Lower leg skin (tissue), 4 donors: ENCODE measurements around the gene TRAF4. TPM values are rescaled to one million over a fixed set of nuclear protein-coding genes. Genes with fewer than 3 reads are reported as not detected.

Experiments
- DNase-seq, 2 donors: peaks; one replicate each; pipeline ENCODE4 v3.0.0-alpha.2; 2019; ENCODE audit warnings: low spot score in 2 of 2
- H3K4me3 ChIP-seq: fragments of 200-600 bp; sonication (generic); 2 replicates; pipeline ENCODE4 v1.5.1; 2017; ENCODE audit warnings: mild to moderate bottlenecking, low read depth; ENCODE audit not compliant: poor library complexity, severe bottlenecking
- CTCF ChIP-seq, 3 donors: fragments of 450-650 bp; IDR thresholded peaks; one replicate each; pipeline ENCODE4 v1.5.1; 2016; ENCODE audit warnings: antibody characterized with exemption in 3 of 3, mild to moderate bottlenecking in 3 of 3, moderate library complexity in 2 of 3
- POLR2A ChIP-seq, 2 donors: fragments of 450-650 bp; IDR thresholded peaks; one replicate each; pipeline ENCODE4 v1.6.1; 2016 to 2017; ENCODE audit warnings: antibody characterized with exemption in 2 of 2, mild to moderate bottlenecking in 1 of 2, moderate library complexity in 1 of 2
- WGBS, 2 donors: methylation state at CpG; one replicate each; pipeline ENCODE4 v1.1.5; 2018; 5-methylcytosine and 5-hydroxymethylcytosine counted together
- intact Hi-C: fragments of 100-400 bp; cut with DNase I; formaldehyde crosslinking; loops from one replicate; pipeline ENCODE4 v1.15.0; 2023; ENCODE audit warnings: low total_unique reads
- total RNA-seq, 4 donors: library from RNA; depleted of rRNA; stranded (reverse); fragments of >200 nt; gene quantifications; one replicate each; pipeline ENCODE4 v1.1.0, GENCODE V29; 2016

TRAF4 gene
- total RNA-seq, 4 donors from 2014 or later, result 11.0 to 30.9 (median 21.8) TPM

- DNase-seq, result no peak
- WGBS, 2 donors, result 63 to 71% methylated on average over 10 of the region's 10 CpGs
- TF ChIP-seq POLR2A (IDR thresholded peaks at IDR 0.05), result no peak
- TF ChIP-seq CTCF (IDR thresholded peaks at IDR 0.05), result no peak
- H3K4me3 ChIP-seq, result no peak overlapping the region
- intact Hi-C loops, result no loop called here
These were observed 41.6 kb upstream of the TRAF4 start for GRCh38 chr17:28702026-28702751.

- TF ChIP-seq POLR2A (IDR thresholded peaks at IDR 0.05) (no peak), CTCF (IDR thresholded peaks at IDR 0.05) (no peak)
- intact Hi-C loops, result no loop called here
- 67 to 77% methylated on average over 3 of the region's 3 CpGs for WGBS, 2 donors
- no peak overlapping the region for H3K4me3 ChIP-seq
- DNase-seq, result no peak
These were observed 41.1 kb upstream of the TRAF4 start for GRCh38 chr17:28702752-28703150.

- DNase-seq, result no peak
- H3K4me3 ChIP-seq, result no peak overlapping the region
- intact Hi-C loops, result no loop called here
- 85 to 86% methylated on average over 16 of the region's 16 CpGs for WGBS, 2 donors
- TF ChIP-seq CTCF (IDR thresholded peaks at IDR 0.05) (no peak), POLR2A (IDR thresholded peaks at IDR 0.05) (no peak)
These were observed 40.1 kb upstream of the TRAF4 start for GRCh38 chr17:28703552-28704218.

GRCh38 chr17:28704219-28704858 lies 39.5 kb upstream of the TRAF4 start:
- TF ChIP-seq CTCF (IDR thresholded peaks at IDR 0.05), result no peak
- intact Hi-C loops, result no loop called here
- DNase-seq, result no peak
- WGBS, 2 donors, result 90 to 91% methylated on average over 12 to 14 of the region's 14 CpGs
- H3K4me3 ChIP-seq, result no peak overlapping the region

- TF ChIP-seq CTCF (IDR thresholded peaks at IDR 0.05) (no peak), POLR2A (IDR thresholded peaks at IDR 0.05) (no peak)
- intact Hi-C loops, result no loop called here
- 71 to 82% methylated on average over 5 of the region's 5 CpGs for WGBS, 2 donors
- no peak for DNase-seq
- H3K4me3 ChIP-seq, result no peak overlapping the region
These were observed 38.6 kb upstream of the TRAF4 start for GRCh38 chr17:28705074-28705659.
